Natural killer cell treated with Interleukin-12 subunit alpha and Interleukin-12 subunit beta and Interleukin-15 and Interleukin-18, amount 100 ng/mL, for 72 hours (primary cell): ENCODE results near the gene GSK3A. TPM values are rescaled to one million over a fixed set of nuclear protein-coding genes. Genes with fewer than 3 reads are reported as not detected.

Experiments used
- ATAC-seq, 2 donors: fragments of 150-1000 bp; cut with Tn5 transposase in 1 of 2; sonication (Bioruptor Pico), chemical (Tn5 transposase) in 1 of 2; 2 replicates each; pipeline ENCODE4 v1.10.0; 2021
- DNase-seq: peaks from one replicate; pipeline ENCODE4 v3.0.0; 2022; ENCODE audit warnings: low spot score
- H3K27ac Mint-ChIP-seq, 2 donors: 1 replicate in 1 of 2; 2 replicates in 1 of 2; pipeline ENCODE4 v1.8.0; 2022; ENCODE audit warnings: mixed read lengths in 2 of 2, mild to moderate bottlenecking in 1 of 2, moderate library complexity in 1 of 2
- H3K27me3 Mint-ChIP-seq, 2 donors: 1 replicate in 1 of 2; 2 replicates in 1 of 2; pipeline ENCODE4 v1.8.0; 2022; ENCODE audit warnings: mixed read lengths in 2 of 2
- H3K36me3 Mint-ChIP-seq: one replicate; pipeline ENCODE4 v1.8.0; 2022; ENCODE audit warnings: mixed read lengths
- H3K4me1 Mint-ChIP-seq, 2 donors: 1 replicate in 1 of 2; 2 replicates in 1 of 2; pipeline ENCODE4 v1.8.0; 2022; ENCODE audit warnings: low read depth in 2 of 2, mixed read lengths in 2 of 2, mild to moderate bottlenecking in 1 of 2
- H3K4me3 Mint-ChIP-seq: one replicate; pipeline ENCODE4 v1.8.0; 2022; ENCODE audit warnings: mixed read lengths
- H3K9me3 Mint-ChIP-seq: 2 replicates; pipeline ENCODE4 v1.8.0; 2022; ENCODE audit warnings: mixed read lengths
- total RNA-seq, 2 donors: library from RNA; stranded (reverse); gene quantifications; one replicate each; pipeline ENCODE4 v1.2.3, GENCODE V29; 2022

The GSK3A gene
- total RNA-seq, 2 donors from 2014 or later, result 51.1 to 52.8 TPM

DNA sequence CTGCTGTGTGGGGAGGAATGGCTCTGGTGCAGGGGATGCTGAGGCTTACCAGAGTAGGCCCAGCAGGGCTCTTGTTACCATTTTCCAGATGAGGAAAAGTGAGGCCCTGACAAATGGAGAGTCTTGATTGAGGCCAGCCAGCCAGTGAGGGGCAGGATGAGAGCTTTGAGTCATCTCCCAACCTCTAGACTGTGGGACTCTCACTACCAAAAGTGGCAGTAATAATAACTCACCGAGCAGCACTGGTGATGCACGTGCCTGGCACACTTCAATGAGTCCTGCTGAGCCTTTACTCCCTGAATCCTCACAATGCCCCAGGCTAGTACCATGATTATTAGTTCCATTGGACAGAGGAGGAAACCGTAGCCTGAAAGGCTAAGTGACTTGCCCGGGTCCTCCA, 34.4 kb upstream of the GSK3A start:
- H3K27me3 Mint-ChIP-seq, result no peaks in the 10 kb centered on the region
- H3K4me1 Mint-ChIP-seq, result peaks cover 38 to 44% of the 10 kb centered on the region in 2 donors
- H3K36me3 Mint-ChIP-seq, result peaks cover 5% of the 10 kb centered on the region
- H3K9me3 Mint-ChIP-seq, result no peaks in the 10 kb centered on the region
- H3K4me3 Mint-ChIP-seq, result no peak overlapping the region
- no peak overlapping the region for H3K27ac Mint-ChIP-seq
- ATAC-seq (peak in 1 of 2 donors; percentile 14), DNase-seq (no peak)

DNA sequence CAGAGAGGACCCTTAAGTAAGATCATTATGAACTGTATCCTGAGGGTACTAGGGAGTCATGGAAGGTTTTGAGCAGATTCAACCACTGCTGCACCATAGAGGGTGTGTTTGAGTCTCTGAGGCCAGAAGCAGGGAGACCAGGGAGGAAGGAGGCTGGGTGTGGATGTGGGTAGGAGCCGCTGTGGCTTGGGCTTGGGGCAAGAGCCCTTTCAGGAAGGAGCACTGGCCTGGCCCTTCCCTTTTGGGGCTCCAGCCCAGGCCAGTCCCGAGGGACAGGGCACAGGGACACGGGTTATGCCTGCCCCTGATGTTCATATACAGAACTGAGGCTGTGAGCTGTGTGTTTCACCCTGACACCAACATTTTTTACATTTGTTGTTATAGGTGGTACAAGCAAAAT, 33.9 kb upstream of the GSK3A start:
- ATAC-seq (no peak), DNase-seq (no peak)
- Mint-ChIP-seq H3K4me1 (peaks cover 38 to 46% of the 10 kb centered on the region in 2 donors), H3K9me3 (no peaks in the 10 kb centered on the region), H3K4me3 (peak overlapping the region; percentile 11), H3K36me3 (peaks cover 5% of the 10 kb centered on the region), H3K27ac (peak overlapping the region in 1 of 2 donors; percentile 22), H3K27me3 (no peaks in the 10 kb centered on the region)

DNA sequence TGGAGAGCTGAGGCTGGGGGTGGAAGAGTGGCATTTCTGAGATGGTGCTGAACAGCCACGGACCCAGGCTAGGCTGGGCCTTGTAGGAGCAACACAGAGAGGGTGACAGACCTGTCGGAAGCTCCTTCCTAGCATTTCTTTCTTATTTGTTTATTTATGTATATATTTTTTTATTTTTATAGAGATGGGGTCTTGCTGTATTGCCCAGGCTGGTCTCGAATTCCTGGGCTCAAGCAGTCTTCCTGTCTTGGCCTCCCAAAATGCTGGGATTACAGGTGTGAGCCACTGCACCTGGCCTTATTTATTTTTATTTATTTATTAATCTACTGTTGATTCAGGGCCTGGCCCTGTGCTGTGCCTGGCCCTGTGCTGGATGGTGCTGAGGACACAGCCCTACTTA, 33.1 kb upstream of the GSK3A start:
- DNase-seq (no peak), ATAC-seq (no peak)
- Mint-ChIP-seq H3K9me3 (no peaks in the 10 kb centered on the region), H3K36me3 (peaks cover 5% of the 10 kb centered on the region), H3K4me3 (peak overlapping the region; percentile 11), H3K27ac (peak overlapping the region; percentile 22 to 83), H3K4me1 (peaks cover 38 to 52% of the 10 kb centered on the region in 2 donors), H3K27me3 (no peaks in the 10 kb centered on the region)

DNA sequence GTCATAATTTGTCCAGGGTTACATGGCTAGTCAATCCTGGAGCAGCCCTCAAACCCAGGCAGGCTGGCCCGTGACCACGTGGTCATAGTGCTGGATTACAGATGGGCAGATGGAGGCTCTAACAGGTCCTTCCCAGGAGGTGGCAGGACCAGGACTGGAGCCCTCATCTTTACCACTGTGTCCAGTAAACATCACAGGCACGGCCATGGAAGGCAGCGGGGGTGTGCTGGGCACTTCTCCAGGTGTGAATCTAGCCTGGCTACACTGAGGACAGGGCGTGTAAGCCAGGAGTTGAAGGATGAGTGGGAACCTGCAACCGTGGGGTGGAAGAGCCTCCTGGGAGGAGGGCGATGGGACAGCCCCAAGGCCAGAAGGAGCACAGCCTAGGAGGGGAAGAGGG, 32.7 kb upstream of the GSK3A start:
- DNase-seq, result no peak
- H3K9me3 Mint-ChIP-seq, result no peaks in the 10 kb centered on the region
- peaks cover 38 to 56% of the 10 kb centered on the region in 2 donors for H3K4me1 Mint-ChIP-seq
- peak overlapping the region; percentile 18 to 83 for H3K27ac Mint-ChIP-seq
- H3K27me3 Mint-ChIP-seq, result no peaks in the 10 kb centered on the region
- peak overlapping the region; percentile 28 for H3K4me3 Mint-ChIP-seq
- ATAC-seq, result no peak
- H3K36me3 Mint-ChIP-seq, result peaks cover 5% of the 10 kb centered on the region

DNA sequence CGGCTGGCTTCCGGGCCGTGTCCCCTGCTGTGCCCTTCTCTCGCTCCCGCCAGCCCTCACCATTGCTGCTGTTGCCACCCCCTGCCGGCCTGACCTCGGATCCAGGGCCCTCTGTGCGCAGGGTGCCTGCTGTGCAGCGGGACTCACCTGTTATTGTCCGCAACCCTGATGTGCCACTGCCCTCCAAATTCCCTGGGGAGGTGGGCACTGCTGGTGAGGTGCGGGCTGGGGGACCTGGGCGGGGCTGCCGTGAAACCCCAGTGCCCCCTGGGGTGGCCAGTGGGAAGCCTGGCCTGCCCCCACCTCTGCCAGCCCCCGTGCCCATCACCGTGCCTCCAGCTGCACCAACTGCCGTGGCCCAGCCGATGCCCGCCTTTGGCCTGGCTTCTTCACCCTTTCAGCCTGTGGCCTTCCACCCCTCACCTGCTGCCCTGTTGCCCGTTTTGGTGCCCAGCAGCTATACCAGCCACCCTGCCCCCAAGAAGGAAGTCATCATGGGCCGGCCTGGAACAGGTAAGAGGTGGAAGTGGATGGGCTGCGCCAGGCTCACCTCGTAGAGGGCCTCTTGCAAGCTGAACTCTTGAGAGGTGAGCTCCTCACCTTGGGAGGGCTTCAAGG, 31.8 kb upstream of the GSK3A start:
- H3K27ac Mint-ChIP-seq, result peak overlapping the region in 1 of 2 donors; percentile 83

DNA sequence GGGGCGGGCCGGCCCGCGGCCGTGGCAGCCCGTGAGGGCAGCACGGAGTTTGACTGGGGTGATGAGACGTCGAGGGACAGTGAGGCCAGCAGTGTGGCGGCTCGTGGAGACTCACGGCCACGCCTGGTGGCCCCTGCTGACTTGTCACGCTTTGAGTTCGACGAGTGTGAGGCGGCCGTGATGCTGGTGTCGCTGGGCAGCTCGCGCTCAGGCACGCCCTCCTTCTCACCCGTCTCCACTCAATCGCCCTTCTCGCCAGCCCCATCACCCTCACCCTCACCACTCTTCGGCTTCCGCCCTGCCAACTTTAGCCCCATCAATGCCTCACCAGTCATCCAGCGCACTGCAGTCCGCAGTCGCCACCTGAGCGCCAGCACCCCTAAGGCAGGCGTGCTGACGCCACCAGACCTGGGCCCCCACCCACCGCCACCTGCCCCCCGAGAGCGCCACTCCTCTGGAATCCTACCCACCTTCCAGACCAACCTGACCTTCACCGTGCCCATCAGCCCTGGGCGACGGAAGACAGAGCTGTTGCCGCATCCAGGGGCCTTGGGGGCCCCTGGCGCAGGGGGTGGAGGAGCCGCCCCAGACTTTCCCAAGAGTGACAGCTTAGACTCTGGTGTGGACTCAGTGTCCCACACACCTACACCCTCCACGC, 31.1 kb upstream of the GSK3A start:
- no peak for DNase-seq
- peaks cover 25 to 52% of the 10 kb centered on the region in 2 donors for H3K4me1 Mint-ChIP-seq

More for the DNA sequence above, 31.8 kb upstream of the GSK3A start:
- H3K4me3 Mint-ChIP-seq, result no peak overlapping the region
- ATAC-seq (no peak), DNase-seq (no peak)
- H3K9me3 Mint-ChIP-seq, result no peaks in the 10 kb centered on the region
- H3K27me3 Mint-ChIP-seq, result no peaks in the 10 kb centered on the region
- H3K36me3 Mint-ChIP-seq, result peaks cover 5% of the 10 kb centered on the region
- H3K4me1 Mint-ChIP-seq, result peaks cover 32 to 58% of the 10 kb centered on the region in 2 donors

DNA sequence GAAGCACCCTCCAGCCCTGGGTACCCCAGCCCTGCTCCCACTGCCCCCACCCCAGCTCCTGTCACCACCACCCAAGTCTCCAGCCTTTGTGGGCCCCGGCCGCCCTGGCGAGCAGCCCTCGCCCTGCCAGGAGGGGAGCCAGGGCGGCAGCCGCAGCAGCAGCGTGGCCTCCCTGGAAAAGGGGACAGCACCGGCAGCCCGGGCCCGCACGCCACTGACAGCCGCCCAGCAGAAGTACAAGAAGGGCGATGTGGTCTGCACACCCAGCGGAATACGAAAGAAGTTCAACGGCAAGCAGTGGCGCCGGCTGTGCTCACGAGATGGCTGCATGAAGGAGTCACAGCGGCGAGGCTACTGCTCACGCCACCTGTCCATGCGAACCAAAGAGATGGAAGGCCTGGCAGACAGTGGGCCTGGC, 30.6 kb upstream of the GSK3A start:
- no peak for DNase-seq
- Mint-ChIP-seq H3K27me3 (no peaks in the 10 kb centered on the region), H3K27ac (no peak overlapping the region), H3K36me3 (peaks cover 5% of the 10 kb centered on the region), H3K9me3 (no peaks in the 10 kb centered on the region), H3K4me3 (no peak overlapping the region), H3K4me1 (peaks cover 20 to 49% of the 10 kb centered on the region in 2 donors)
- no peak for ATAC-seq

More for the DNA sequence above, 31.1 kb upstream of the GSK3A start:
- Mint-ChIP-seq H3K36me3 (peaks cover 5% of the 10 kb centered on the region), H3K27ac (no peak overlapping the region), H3K27me3 (no peaks in the 10 kb centered on the region), H3K9me3 (no peaks in the 10 kb centered on the region), H3K4me3 (no peak overlapping the region)
- no peak for ATAC-seq

DNA sequence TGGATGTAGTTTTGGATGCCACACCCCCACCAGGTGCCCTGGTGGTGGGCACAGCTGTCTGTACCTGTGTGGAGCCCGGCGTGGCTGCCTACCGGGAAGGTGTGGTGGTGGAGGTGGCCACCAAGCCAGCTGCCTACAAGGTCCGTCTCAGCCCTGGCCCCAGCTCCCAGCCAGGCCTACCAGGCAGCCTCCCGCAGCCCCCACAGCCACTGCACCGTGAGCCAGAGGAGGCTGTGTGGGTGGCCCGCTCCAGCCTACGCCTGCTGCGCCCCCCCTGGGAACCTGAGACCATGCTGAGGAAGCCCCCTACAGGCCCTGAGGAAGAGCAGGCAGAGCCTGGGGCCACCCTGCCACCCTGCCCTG, 30.1 kb upstream of the GSK3A start:
- Mint-ChIP-seq H3K27me3 (no peaks in the 10 kb centered on the region), H3K27ac (no peak overlapping the region), H3K9me3 (no peaks in the 10 kb centered on the region), H3K36me3 (peaks cover 5% of the 10 kb centered on the region), H3K4me1 (peaks cover 19 to 51% of the 10 kb centered on the region in 2 donors), H3K4me3 (no peak overlapping the region)
- DNase-seq, result no peak
- no peak for ATAC-seq

DNA sequence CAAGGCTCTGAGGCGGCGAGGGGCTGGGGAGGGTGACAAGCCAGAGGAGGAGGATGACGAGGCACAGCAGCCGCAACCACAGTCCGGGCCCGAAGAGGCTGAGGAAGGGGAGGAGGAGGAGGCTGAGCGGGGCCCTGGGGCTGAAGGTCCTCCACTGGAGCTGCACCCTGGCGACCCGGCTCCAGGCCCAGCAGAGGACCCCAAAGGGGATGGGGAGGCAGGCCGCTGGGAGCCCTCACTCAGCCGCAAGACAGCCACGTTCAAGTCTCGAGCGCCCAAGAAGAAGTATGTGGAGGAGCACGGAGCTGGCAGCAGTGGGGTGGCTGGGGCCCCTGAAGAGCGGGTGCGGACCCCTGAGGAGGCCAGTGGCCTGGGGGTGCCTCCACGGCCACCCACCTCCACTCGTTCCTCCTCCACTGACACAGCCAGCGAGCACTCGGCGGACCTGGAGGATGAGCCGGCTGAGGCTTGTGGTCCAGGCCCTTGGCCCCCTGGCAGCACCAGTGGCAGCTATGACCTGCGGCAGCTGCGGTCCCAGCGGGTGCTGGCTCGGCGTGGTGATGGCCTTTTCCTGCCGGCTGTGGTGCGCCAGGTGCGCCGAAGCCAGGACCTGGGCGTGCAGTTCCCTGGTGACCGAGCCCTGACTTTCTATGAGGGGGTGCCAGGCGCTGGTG, 29.6 kb upstream of the GSK3A start:
- Mint-ChIP-seq H3K27ac (no peak overlapping the region), H3K27me3 (no peaks in the 10 kb centered on the region), H3K4me1 (peaks cover 19 to 49% of the 10 kb centered on the region in 2 donors), H3K9me3 (no peaks in the 10 kb centered on the region), H3K36me3 (peaks cover 5% of the 10 kb centered on the region), H3K4me3 (no peak overlapping the region)
- DNase-seq (no peak), ATAC-seq (no peak)

DNA sequence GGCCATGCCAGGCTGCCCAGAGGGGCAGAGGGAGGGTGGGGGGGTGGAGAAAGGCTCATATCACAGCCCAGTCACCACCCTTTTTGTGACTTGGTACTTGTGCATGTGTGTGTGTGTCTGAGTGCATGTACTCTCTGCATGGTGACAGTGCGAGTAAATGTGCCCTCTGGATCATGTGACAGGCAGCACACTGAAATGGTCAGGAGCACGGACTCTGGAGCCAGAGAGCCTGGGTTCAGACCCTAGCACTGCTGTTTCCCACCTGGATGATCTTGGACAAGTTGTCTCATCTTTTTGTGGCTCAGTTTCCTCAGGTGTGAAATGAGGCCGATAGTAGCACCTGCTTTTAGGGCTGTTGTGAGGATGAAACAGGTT, 28.6 kb upstream of the GSK3A start:
- no peak overlapping the region for H3K27ac Mint-ChIP-seq
- H3K9me3 Mint-ChIP-seq, result no peaks in the 10 kb centered on the region
- H3K4me3 Mint-ChIP-seq, result no peak overlapping the region
- H3K36me3 Mint-ChIP-seq, result peaks cover 3% of the 10 kb centered on the region
- H3K27me3 Mint-ChIP-seq, result no peaks in the 10 kb centered on the region
- ATAC-seq, result no peak
- DNase-seq, result no peak
- peaks cover 15 to 46% of the 10 kb centered on the region in 2 donors for H3K4me1 Mint-ChIP-seq

DNA sequence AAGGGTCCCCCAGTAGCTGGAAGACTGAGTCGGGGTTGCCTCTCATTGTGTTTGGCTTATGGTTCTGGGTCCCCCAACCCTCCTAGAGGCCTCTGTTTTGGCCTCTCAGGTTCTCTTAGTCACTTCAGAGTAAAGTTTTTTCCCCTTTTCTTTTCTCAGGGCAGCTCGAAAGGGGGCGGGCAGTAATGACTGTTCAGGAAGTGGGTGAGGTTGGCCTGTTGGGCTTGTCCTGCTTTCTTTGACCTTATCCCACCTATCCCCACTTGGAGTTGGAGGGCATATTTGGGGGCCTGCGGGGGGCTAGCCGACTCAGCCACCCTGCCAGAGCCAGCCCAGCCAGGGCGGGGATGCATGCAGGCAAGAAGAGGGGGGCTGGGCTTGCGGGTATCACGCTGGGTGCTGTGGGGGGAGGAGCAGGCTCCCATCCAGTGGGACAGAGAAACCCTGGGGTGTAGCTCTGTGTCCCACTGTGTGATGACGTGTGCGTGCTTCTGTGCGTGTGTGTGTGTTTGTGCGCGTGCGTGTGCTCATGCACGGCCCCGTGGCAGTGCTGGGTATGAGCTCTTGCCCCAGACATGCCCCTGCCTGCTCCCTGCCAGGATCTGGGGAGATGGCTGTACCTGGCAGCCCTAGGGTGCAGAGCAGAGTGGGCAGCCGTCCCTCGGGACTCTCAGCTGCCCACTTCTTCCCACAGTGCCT, 28.1 kb upstream of the GSK3A start:
- peak; percentile 85 for DNase-seq
- no peaks in the 10 kb centered on the region for H3K27me3 Mint-ChIP-seq
- H3K4me3 Mint-ChIP-seq, result no peak overlapping the region
- ATAC-seq, result peak in 1 of 2 donors; percentile 0
- H3K9me3 Mint-ChIP-seq, result no peaks in the 10 kb centered on the region
- H3K27ac Mint-ChIP-seq, result no peak overlapping the region
- peaks cover 11 to 42% of the 10 kb centered on the region in 2 donors for H3K4me1 Mint-ChIP-seq
- no peaks in the 10 kb centered on the region for H3K36me3 Mint-ChIP-seq

DNA sequence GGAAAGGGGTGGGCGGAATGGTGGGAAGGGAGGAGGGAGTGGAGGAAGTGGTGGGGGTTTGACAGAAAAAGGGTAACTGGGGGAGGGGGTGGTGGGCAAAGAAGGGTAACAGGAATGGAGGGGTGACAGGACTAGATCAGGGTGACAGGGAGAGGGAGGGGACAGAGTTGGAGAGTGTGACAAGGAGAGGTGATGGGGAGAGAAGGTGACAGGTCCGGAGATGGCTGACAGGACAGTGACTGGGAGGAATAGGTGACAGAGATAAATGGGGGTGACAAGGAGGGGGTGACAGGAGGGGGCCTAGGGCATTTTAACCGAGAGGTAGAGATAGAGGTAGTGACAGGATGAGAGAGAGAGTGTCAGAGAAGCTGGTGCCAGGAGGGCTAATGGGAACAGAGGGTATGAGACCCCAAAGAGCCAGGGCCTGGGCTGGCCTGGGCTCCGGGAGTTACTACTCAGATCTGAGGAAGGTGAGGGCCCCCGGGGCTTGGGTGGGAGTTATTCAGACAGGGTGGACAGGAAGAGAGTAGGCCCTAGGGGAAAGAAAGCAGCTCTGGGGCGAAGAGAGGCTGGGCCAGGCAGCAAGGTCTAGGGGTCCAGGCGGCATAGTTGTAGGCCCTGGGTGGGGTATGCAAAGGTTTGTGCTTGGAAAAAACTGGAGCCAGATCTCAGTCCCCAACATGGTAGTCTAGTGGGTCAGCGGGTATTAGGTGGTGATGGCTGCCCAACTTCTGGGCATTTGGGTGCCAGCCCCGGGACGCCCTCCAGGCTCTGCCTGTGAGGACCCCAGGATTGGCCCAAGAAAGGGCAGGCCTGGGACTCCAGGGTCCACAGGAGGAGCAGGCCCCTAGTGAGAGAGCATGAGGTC, 27.3 kb upstream of the GSK3A start:
- Mint-ChIP-seq H3K27me3 (no peaks in the 10 kb centered on the region), H3K27ac (no peak overlapping the region), H3K4me3 (no peak overlapping the region), H3K9me3 (no peaks in the 10 kb centered on the region), H3K4me1 (peaks cover 5 to 35% of the 10 kb centered on the region in 2 donors), H3K36me3 (no peaks in the 10 kb centered on the region)
- ATAC-seq (no peak), DNase-seq (no peak)
